ENCODE data around the gene CAMK1D. TPM values are rescaled to one million over a fixed set of nuclear protein-coding genes. Genes with fewer than 3 reads are reported as not detected.
"Not testable (repeated sequence)": the region's sequence is repeated elsewhere in the genome, so short reads cannot be mapped to it uniquely, and the experiment has no call there.

The CAMK1D gene
- total and polyA plus RNA-seq, 2 donors (not counting 3 experiments of a cell fraction or from before 2014, with no cell fraction given), result 0.37 to 4.2 TPM

GRCh38 chr10:12810046-12810445, 460.7 kb downstream of the CAMK1D start:
- BruUV-seq (replicated peaks); H3K9me3 ChIP-seq (replicated peaks; ENCODE audit: control insufficient read depth, insufficient read depth, low read length); H3K79me2 ChIP-seq (ENCODE audit: control insufficient read depth, insufficient read depth, low read length); FAIRE-seq; H3K4me3 ChIP-seq (replicated peaks in 1 of 3; ENCODE audit: insufficient read depth in 1 of 3, low read depth in 1 of 3, low read length in 3 of 3); H3K4me1 ChIP-seq (ENCODE audit: control insufficient read depth, extremely low read depth, insufficient read depth, low read length); DNase-seq (ENCODE audit: low read depth, low spot score); intact Hi-C loops (cut with micrococcal nuclease); H2AFZ ChIP-seq (ENCODE audit: low read depth, low read length); H3K27ac ChIP-seq (ENCODE audit: insufficient read depth, low read depth, low read length); H3K9ac ChIP-seq (replicated peaks; ENCODE audit: extremely low read depth, insufficient read depth, low read length); H3K27me3 ChIP-seq (ENCODE audit: control insufficient read depth in 2 of 2, insufficient read depth in 2 of 2, low read length in 2 of 2); dilution Hi-C loops (cut with MboI; ENCODE audit: extremely low pct_ligation_motif_present, low sequenced_read_pairs); H3K36me3 ChIP-seq (ENCODE audit: control insufficient read depth in 2 of 2, extremely low read depth in 1 of 2, insufficient read depth in 2 of 2, low read length in 2 of 2); H3K4me2 ChIP-seq (ENCODE audit: insufficient read depth, low read length); H4K20me1 ChIP-seq (replicated peaks; ENCODE audit: control insufficient read depth, extremely low read depth, insufficient read depth, low read length); POLR2A ChIA-PET; H3K9me1 ChIP-seq (replicated peaks; ENCODE audit: control insufficient read depth, extremely low read depth, insufficient read depth, low read length): not testable (repeated sequence)
- TF ChIP-seq, protein P1, sequence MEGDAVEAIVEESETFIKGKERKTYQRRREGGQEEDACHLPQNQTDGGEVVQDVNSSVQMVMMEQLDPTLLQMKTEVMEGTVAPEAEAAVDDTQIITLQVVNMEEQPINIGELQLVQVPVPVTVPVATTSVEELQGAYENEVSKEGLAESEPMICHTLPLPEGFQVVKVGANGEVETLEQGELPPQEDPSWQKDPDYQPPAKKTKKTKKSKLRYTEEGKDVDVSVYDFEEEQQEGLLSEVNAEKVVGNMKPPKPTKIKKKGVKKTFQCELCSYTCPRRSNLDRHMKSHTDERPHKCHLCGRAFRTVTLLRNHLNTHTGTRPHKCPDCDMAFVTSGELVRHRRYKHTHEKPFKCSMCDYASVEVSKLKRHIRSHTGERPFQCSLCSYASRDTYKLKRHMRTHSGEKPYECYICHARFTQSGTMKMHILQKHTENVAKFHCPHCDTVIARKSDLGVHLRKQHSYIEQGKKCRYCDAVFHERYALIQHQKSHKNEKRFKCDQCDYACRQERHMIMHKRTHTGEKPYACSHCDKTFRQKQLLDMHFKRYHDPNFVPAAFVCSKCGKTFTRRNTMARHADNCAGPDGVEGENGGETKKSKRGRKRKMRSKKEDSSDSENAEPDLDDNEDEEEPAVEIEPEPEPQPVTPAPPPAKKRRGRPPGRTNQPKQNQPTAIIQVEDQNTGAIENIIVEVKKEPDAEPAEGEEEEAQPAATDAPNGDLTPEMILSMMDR (IDR thresholded peaks at IDR 0.05; ENCODE audit: extremely low read depth in 1 of 2, insufficient read depth in 1 of 2, low read depth in 1 of 2, low read length in 2 of 2), result peak in 1 of 2 donors; percentile 10
- CTCF ChIA-PET, result interaction anchor here (0.6 to 1.2 kb wide), 4 partner anchors 27 to 103 kb away, joined by 3 to 4 read pairs (median 3); no protein-coding TSS in a partner anchor

DNA sequence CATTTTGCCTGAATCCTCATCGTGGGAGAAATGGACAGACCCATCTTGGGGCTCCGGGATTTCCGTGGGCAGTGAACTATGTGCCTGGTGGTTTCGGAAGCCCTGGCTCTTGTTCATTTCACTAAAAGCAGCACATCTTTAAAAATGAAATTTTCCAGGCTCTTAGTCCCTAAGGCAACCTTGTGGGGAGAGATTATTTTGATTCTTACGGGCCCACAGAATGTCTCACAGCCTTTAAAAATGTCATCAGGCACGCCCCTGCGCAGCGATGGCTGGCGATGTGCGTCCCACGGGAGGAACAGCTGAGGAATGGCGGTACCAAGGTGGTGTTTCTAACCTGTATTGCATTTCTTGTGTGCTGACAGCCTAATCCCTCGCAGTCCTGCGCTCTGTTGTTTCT, 462.5 kb downstream of the CAMK1D start:
- Histone ChIP-seq H3K4me1 (ENCODE audit: control insufficient read depth, extremely low read depth, insufficient read depth, low read length) (no peaks in the 10 kb centered on the region), H3K9me3 (replicated peaks; ENCODE audit: control insufficient read depth, insufficient read depth, low read length) (no peaks in the 10 kb centered on the region), H4K20me1 (replicated peaks; ENCODE audit: control insufficient read depth, extremely low read depth, insufficient read depth, low read length) (no peaks in the 10 kb centered on the region), H3K79me2 (ENCODE audit: control insufficient read depth, insufficient read depth, low read length) (no peaks in the 10 kb centered on the region), H2AFZ (ENCODE audit: low read depth, low read length) (no peak overlapping the region), H3K4me3 (replicated peaks in 1 of 3; ENCODE audit: insufficient read depth in 1 of 3, low read depth in 1 of 3, low read length in 3 of 3) (no peak overlapping the region), H3K27ac (ENCODE audit: insufficient read depth, low read depth, low read length) (no peak overlapping the region), H3K4me2 (ENCODE audit: insufficient read depth, low read length) (no peak overlapping the region), H3K36me3 (ENCODE audit: control insufficient read depth in 2 of 2, extremely low read depth in 1 of 2, insufficient read depth in 2 of 2, low read length in 2 of 2) (no peaks in the 10 kb centered on the region), H3K9me1 (replicated peaks; ENCODE audit: control insufficient read depth, extremely low read depth, insufficient read depth, low read length) (no peaks in the 10 kb centered on the region), H3K9ac (replicated peaks; ENCODE audit: extremely low read depth, insufficient read depth, low read length) (no peak overlapping the region), H3K27me3 (ENCODE audit: control insufficient read depth in 2 of 2, insufficient read depth in 2 of 2, low read length in 2 of 2) (no peaks in the 10 kb centered on the region)
- no peak for TF ChIP-seq MAX (IDR thresholded peaks at IDR 0.05; ENCODE audit: insufficient read depth, insufficient read length)
- no peak for TF ChIP-seq EZH2 (IDR thresholded peaks at IDR 0.05; ENCODE audit: borderline replicate concordance, low read depth, low read length, severe bottlenecking)
- TF ChIP-seq JUN (IDR thresholded peaks at IDR 0.05; ENCODE audit: borderline replicate concordance, insufficient read depth, insufficient read length, low read depth), result no peak
- no peak for TF ChIP-seq POLR2A (IDR thresholded peaks at IDR 0.05; ENCODE audit: low read depth, low read length)
- no peak for TF ChIP-seq POLR2AphosphoS5 (IDR thresholded peaks at IDR 0.05; ENCODE audit: insufficient read depth, low read depth, low read length)
- TF ChIP-seq, protein P1 (IDR thresholded peaks at IDR 0.05; ENCODE audit: extremely low read depth in 1 of 2, insufficient read depth in 1 of 2, low read depth in 1 of 2, low read length in 2 of 2), result no peak
- TF ChIP-seq FOS (IDR thresholded peaks at IDR 0.05; ENCODE audit: borderline replicate concordance, insufficient read depth, low read length), result no peak
- TF ChIP-seq GATA2 (IDR thresholded peaks at IDR 0.05; ENCODE audit: insufficient read depth, insufficient read length, low read depth, low read length), result no peak
- TF ChIP-seq MYC (IDR thresholded peaks at IDR 0.05; ENCODE audit: low read depth, low read length), result no peak
- CTCF ChIA-PET, result interaction anchor here (0.8 to 1.0 kb wide), 2 partner anchors 29 to 96 kb away, joined by 3 to 4 read pairs; no protein-coding TSS in a partner anchor
- dilution Hi-C loops (cut with MboI; ENCODE audit: extremely low pct_ligation_motif_present, low sequenced_read_pairs), result no loop called here
- POLR2A ChIA-PET, result no interaction called here
- intact Hi-C loops (cut with micrococcal nuclease), result no loop called here
- DNase-seq (ENCODE audit: low read depth, low spot score) (no peak), FAIRE-seq (no peak)
- BruUV-seq (replicated peaks), result no TSS peak

All from endothelial cell of umbilical vein (primary cell).